BLaER1 (cell line): ENCODE results near the gene NME9.

Source experiments
- H3K27ac ChIP-seq: shearing (Covaris generic); formaldehyde crosslinking; 2 replicates; pipeline ENCODE4 v1.8.1; 2022
- H3K27me3 ChIP-seq: shearing (Covaris generic); formaldehyde crosslinking; 2 replicates; pipeline ENCODE4 v1.8.1; 2022
- H3K36me3 ChIP-seq: shearing (Covaris generic); formaldehyde crosslinking; 2 replicates; pipeline ENCODE4 v1.8.1; 2022
- H3K4me1 ChIP-seq: shearing (Covaris generic); formaldehyde crosslinking; 2 replicates; pipeline ENCODE4 v1.8.1; 2022
- H3K4me2 ChIP-seq: shearing (Covaris generic); formaldehyde crosslinking; 2 replicates; pipeline ENCODE4 v1.8.1; 2022
- H3K4me3 ChIP-seq: shearing (Covaris generic); formaldehyde crosslinking; 2 replicates; pipeline ENCODE4 v1.8.1; 2022
- H3K9ac ChIP-seq: shearing (Covaris generic); formaldehyde crosslinking; 2 replicates; pipeline ENCODE4 v1.8.1; 2022
- H3K9me3 ChIP-seq: shearing (Covaris generic); formaldehyde crosslinking; 2 replicates; pipeline ENCODE4 v1.8.1; 2022
- H4K20me1 ChIP-seq: shearing (Covaris generic); formaldehyde crosslinking; 2 replicates; pipeline ENCODE4 v1.8.1; 2022
- Cebpa-rat ChIP-seq: shearing (Covaris generic); IDR thresholded peaks from 2 replicates; pipeline ENCODE4 v1.8.1; 2022

NME9 gene

DNA sequence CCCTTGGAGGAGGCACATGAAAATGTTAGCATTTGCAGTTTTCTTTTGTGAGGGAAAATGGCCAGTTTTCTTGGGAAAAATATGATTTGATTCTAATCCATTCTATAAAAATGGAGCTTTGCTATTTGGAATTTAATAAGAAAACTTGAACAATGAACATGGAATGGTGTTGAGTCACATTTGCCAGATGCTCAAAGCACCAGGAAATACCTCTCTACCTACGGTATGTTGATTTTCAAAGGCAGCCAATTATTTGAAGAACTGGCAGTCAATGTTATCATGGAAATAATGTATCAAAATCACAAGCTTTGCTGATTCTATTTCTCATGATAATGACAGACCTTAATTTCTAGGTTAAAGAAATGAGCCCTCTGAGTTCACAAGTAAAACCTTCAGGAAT, 14.9 kb downstream of the NME9 start:
- no peak overlapping the region for H3K9ac ChIP-seq
- no peaks in the 10 kb centered on the region for H3K36me3 ChIP-seq
- no peak overlapping the region for H3K27ac ChIP-seq
- no peak overlapping the region for H3K4me2 ChIP-seq
- H3K27me3 ChIP-seq = no peaks in the 10 kb centered on the region
- peaks cover 2% of the 10 kb centered on the region for H3K9me3 ChIP-seq
- no peaks in the 10 kb centered on the region for H3K4me1 ChIP-seq
- no peak overlapping the region for H3K4me3 ChIP-seq
- TF ChIP-seq Cebpa-rat = no peak
- H4K20me1 ChIP-seq = no peaks in the 10 kb centered on the region

DNA sequence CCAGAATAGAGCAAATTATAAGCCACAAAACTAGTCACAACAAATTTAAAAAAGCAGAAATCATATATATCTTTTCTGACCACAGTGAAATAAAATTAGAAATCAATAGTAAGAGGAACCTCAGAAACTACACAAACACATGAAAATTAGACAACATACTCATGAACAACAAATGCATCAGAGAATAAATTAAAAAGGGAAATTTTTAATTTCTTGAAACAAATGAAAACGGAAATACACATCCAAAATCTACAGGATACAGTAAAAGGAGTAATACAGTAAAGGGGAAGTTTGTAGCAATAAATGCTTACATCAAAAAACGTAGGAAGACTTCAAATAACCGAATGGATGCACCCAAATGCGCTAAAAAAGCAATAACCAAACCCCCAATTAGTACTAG, 19.2 kb downstream of the NME9 start:
- no peak overlapping the region for H3K27ac ChIP-seq
- no peak for TF ChIP-seq Cebpa-rat
- no peaks in the 10 kb centered on the region for H3K4me1 ChIP-seq
- no peaks in the 10 kb centered on the region for H3K36me3 ChIP-seq
- no peak overlapping the region for H3K4me3 ChIP-seq
- H3K9ac ChIP-seq = no peak overlapping the region
- H3K27me3 ChIP-seq = no peaks in the 10 kb centered on the region
- no peak overlapping the region for H3K4me2 ChIP-seq
- H4K20me1 ChIP-seq = no peaks in the 10 kb centered on the region
- H3K9me3 ChIP-seq = peaks cover 25% of the 10 kb centered on the region

DNA sequence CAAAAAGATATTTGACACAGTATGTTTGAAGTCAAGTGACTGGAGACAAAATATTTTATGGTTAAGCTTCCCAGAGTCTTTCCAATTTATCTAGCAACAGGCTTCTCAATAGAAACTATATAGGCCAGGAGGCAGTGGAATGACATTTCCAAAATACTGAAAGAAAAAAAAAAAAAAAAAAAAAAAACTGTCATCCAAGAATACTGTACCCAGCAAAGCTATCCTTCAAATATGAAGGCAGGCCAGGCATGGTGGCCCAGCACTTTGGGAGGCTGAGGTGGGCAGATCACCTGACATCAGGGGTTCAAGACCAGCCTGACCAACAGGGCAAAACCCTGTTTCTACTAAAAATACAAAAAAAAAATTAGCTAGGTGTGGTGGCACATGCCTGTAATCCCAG, 20.9 kb downstream of the NME9 start:
- H3K27ac ChIP-seq = no peak overlapping the region
- H3K4me2 ChIP-seq = no peak overlapping the region
- H3K36me3 ChIP-seq = no peaks in the 10 kb centered on the region
- no peak overlapping the region for H3K9ac ChIP-seq
- no peaks in the 10 kb centered on the region for H3K27me3 ChIP-seq
- H3K4me3 ChIP-seq = no peak overlapping the region
- peaks cover 25% of the 10 kb centered on the region for H3K9me3 ChIP-seq
- no peak for TF ChIP-seq Cebpa-rat
- H3K4me1 ChIP-seq = no peaks in the 10 kb centered on the region
- H4K20me1 ChIP-seq = no peaks in the 10 kb centered on the region

GRCh38 chr3:138307899-138308298, 21.8 kb downstream of the NME9 start:
- H3K36me3 ChIP-seq = no peaks in the 10 kb centered on the region
- no peak for TF ChIP-seq Cebpa-rat
- no peak overlapping the region for H3K9ac ChIP-seq
- H3K9me3 ChIP-seq = peaks cover 25% of the 10 kb centered on the region
- no peaks in the 10 kb centered on the region for H3K4me1 ChIP-seq
- no peak overlapping the region for H3K27ac ChIP-seq
- no peak overlapping the region for H3K4me2 ChIP-seq
- H3K27me3 ChIP-seq = no peaks in the 10 kb centered on the region
- H3K4me3 ChIP-seq = no peak overlapping the region
- H4K20me1 ChIP-seq = no peaks in the 10 kb centered on the region

- H3K4me3 ChIP-seq = no peak overlapping the region
- no peak for TF ChIP-seq Cebpa-rat
- no peaks in the 10 kb centered on the region for H4K20me1 ChIP-seq
- peaks cover 13% of the 10 kb centered on the region for H3K4me1 ChIP-seq
- H3K27ac ChIP-seq = no peak overlapping the region
- H3K4me2 ChIP-seq = no peak overlapping the region
- no peaks in the 10 kb centered on the region for H3K27me3 ChIP-seq
- H3K9ac ChIP-seq = no peak overlapping the region
- H3K9me3 ChIP-seq = peaks cover 10% of the 10 kb centered on the region
- peaks cover 14% of the 10 kb centered on the region for H3K36me3 ChIP-seq
Measured at GRCh38 chr3:138303474-138303873, 26.2 kb downstream of the NME9 start.

DNA sequence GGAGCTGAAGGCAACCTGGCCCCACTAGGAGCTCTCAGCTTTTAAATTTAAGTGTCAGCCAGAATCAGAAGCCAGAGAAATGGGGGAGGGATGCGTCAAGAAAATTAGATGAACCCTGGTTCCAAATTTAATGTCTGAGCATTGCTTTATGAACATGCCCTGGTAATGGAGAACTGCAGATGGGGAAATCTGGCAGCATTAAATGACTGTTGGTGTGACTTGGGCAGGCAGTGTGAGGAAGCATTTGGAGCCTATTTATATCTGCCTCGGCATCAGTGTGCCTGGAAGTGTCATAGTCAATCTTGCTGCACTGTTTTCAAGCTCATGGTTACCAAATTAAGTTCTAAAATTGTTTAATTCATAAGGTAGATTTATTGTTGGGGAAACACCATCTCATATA, 29.0 kb downstream of the NME9 start:
- no peak overlapping the region for H3K4me3 ChIP-seq
- H3K4me1 ChIP-seq = peaks cover 13% of the 10 kb centered on the region
- no peak for TF ChIP-seq Cebpa-rat
- no peak overlapping the region for H3K9ac ChIP-seq
- no peaks in the 10 kb centered on the region for H3K9me3 ChIP-seq
- peak overlapping the region; percentile 52 for H3K4me2 ChIP-seq
- peaks cover 34% of the 10 kb centered on the region for H3K36me3 ChIP-seq
- H3K27me3 ChIP-seq = no peaks in the 10 kb centered on the region
- H4K20me1 ChIP-seq = no peaks in the 10 kb centered on the region
- no peak overlapping the region for H3K27ac ChIP-seq

DNA sequence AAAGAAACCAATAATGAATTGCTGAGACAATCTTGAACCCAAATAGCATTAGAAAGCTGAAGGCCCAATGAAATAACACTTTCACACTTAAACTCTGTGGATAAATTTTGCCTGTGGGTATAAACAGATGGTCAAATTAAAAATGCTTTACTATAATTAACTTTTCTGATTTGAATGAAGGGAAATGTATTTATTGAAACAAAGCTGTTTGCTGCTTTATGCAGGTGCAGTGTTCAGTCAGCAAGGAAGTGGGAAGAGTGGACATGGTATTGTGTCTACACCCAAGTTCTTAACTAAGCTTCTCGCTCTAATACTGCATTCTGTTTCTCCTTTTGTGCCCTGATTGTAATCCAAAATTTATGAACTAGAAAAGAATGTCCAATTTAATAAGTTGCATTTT, 31.8 kb downstream of the NME9 start:
- no peak overlapping the region for H3K4me3 ChIP-seq
- H3K4me1 ChIP-seq = peaks cover 13% of the 10 kb centered on the region
- no peak overlapping the region for H3K27ac ChIP-seq
- no peaks in the 10 kb centered on the region for H4K20me1 ChIP-seq
- no peaks in the 10 kb centered on the region for H3K9me3 ChIP-seq
- no peak overlapping the region for H3K9ac ChIP-seq
- no peak overlapping the region for H3K4me2 ChIP-seq
- H3K27me3 ChIP-seq = no peaks in the 10 kb centered on the region
- H3K36me3 ChIP-seq = peaks cover 62% of the 10 kb centered on the region
- TF ChIP-seq Cebpa-rat = no peak

DNA sequence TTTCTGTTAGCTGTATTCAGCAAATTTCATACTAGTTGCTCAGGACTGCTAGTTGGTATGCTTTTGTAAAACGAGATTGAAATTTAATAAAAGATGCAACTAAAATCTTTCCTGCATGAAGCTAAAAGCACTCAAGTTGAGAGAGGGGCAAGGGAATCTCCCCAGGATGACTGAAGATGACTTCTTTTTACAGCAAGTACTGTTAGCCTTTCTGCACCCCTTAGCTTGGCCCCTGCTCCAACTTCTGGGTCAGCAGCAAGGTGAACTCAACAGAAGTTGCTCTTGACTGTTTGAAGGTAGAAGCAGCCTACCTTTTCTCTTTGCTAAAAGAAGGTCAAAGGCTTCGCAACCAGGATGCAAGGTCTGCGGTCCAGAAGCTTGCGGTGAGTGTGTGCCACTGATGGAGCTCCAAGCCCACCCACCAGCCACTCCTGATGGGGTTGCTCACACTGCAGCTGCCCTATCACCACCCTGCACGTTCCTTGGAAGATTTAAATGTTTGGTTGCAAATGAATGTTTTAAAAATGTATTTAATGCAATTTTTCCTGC, 32.5 kb downstream of the NME9 start:
- Histone ChIP-seq H3K4me3 (no peak overlapping the region), H3K9ac (no peak overlapping the region), H3K4me1 (peaks cover 13% of the 10 kb centered on the region), H3K9me3 (no peaks in the 10 kb centered on the region), H3K27me3 (no peaks in the 10 kb centered on the region), H3K4me2 (no peak overlapping the region), H3K36me3 (peaks cover 69% of the 10 kb centered on the region), H4K20me1 (no peaks in the 10 kb centered on the region), H3K27ac (no peak overlapping the region)
- no peak for TF ChIP-seq Cebpa-rat

GRCh38 chr3:138296639-138297038, 33.0 kb downstream of the NME9 start:
- Histone ChIP-seq H4K20me1 (no peaks in the 10 kb centered on the region), H3K4me1 (peaks cover 13% of the 10 kb centered on the region), H3K9ac (no peak overlapping the region), H3K4me2 (no peak overlapping the region), H3K36me3 (peaks cover 74% of the 10 kb centered on the region), H3K27ac (no peak overlapping the region), H3K27me3 (no peaks in the 10 kb centered on the region), H3K4me3 (no peak overlapping the region), H3K9me3 (no peaks in the 10 kb centered on the region)
- no peak for TF ChIP-seq Cebpa-rat

DNA sequence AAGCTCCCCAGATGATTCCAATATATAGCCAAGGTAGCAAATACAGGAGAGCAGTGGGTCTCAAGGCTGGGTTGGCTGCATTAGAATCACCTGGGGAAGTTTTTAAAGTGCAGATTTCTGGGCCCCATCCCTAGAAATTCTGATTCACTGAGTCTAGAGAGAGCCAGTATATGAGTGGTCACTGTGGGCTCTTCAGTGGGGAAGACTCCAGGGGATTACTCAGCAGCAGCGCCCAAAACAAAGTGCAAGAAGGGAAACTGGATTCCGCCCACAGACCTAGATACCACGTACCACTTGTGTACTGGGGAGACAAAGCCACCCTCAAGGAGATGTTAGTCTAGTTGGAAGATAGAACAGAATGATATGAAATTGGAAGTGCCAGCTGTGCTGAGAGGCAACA, 40.0 kb downstream of the NME9 start:
- no peak for TF ChIP-seq Cebpa-rat
- no peaks in the 10 kb centered on the region for H3K4me1 ChIP-seq
- H3K27ac ChIP-seq = no peak overlapping the region
- H3K27me3 ChIP-seq = no peaks in the 10 kb centered on the region
- no peaks in the 10 kb centered on the region for H4K20me1 ChIP-seq
- no peak overlapping the region for H3K9ac ChIP-seq
- no peaks in the 10 kb centered on the region for H3K9me3 ChIP-seq
- peaks cover 100% of the 10 kb centered on the region for H3K36me3 ChIP-seq
- H3K4me3 ChIP-seq = no peak overlapping the region
- no peak overlapping the region for H3K4me2 ChIP-seq

DNA sequence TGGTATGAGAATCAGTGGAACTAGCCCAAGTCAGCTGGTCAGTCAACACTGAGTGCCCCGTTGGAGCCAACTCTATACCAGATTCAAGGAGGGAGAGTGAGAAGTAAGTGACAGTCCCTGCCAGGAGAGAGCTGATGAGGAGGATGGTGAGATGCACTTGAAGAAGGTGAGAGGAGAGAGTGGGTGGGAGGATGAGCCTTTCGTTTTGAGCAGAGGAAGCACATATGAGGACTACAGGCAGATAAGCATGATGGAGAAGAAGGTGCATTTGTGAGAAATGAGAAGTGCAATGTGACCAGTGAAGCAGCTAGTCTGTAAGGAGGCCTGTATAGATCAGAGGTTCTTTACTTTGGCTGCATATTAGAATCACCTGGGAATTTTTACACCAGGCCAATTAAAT, 40.4 kb downstream of the NME9 start:
- Histone ChIP-seq H3K4me2 (no peak overlapping the region), H3K9me3 (no peaks in the 10 kb centered on the region), H3K27me3 (no peaks in the 10 kb centered on the region), H3K9ac (no peak overlapping the region), H3K4me1 (no peaks in the 10 kb centered on the region), H3K27ac (no peak overlapping the region), H4K20me1 (no peaks in the 10 kb centered on the region), H3K36me3 (peaks cover 100% of the 10 kb centered on the region), H3K4me3 (no peak overlapping the region)
- no peak for TF ChIP-seq Cebpa-rat
